Neural crest cell (in vitro differentiated cells): ENCODE data around the gene ELANE. TPM values are rescaled to one million over a fixed set of nuclear protein-coding genes. Genes with fewer than 3 reads are reported as not detected.

Experiments used
- DNase-seq: peaks from one replicate; pipeline ENCODE4 v3.0.0; 2021; ENCODE audit warnings: low read depth, mixed read lengths, low spot score
- H3K27ac Mint-ChIP-seq: one replicate; pipeline ENCODE4 v1.8.0; 2021; ENCODE audit warnings: mild to moderate bottlenecking, mixed read lengths; ENCODE audit not compliant: unreplicated experiment
- H3K27me3 Mint-ChIP-seq: 2 replicates; pipeline ENCODE4 v1.8.0; 2021; ENCODE audit warnings: low read depth, mild to moderate bottlenecking, mixed read lengths
- H3K36me3 Mint-ChIP-seq: 2 replicates; pipeline ENCODE4 v1.8.0; 2021; ENCODE audit warnings: low read depth, mild to moderate bottlenecking, mixed read lengths
- H3K4me1 Mint-ChIP-seq: 2 replicates; pipeline ENCODE4 v1.8.0; 2021; ENCODE audit warnings: mixed read lengths
- H3K4me3 Mint-ChIP-seq: one replicate; pipeline ENCODE4 v1.8.0; 2021; ENCODE audit warnings: mild to moderate bottlenecking, mixed read lengths
- H3K9me3 Mint-ChIP-seq: 2 replicates; pipeline ENCODE4 v1.8.0; 2021; ENCODE audit warnings: mixed read lengths
- CTCF ChIP-seq: fragments of 200-600 bp; sonication (generic); conservative IDR thresholded peaks from 2 replicates; pipeline ENCODE4 v1.5.0; 2021; ENCODE audit warnings: antibody characterized with exemption, mild to moderate bottlenecking
- total RNA-seq: library from RNA; stranded (reverse); gene quantifications from 2 replicates; pipeline ENCODE4 v1.2.1, GENCODE V29; 2021

The ELANE gene
- total RNA-seq, 1 donor from 2014 or later, result not detected

- Mint-ChIP-seq H3K4me3 (peak within 1 kb of the TSS; percentile 91), H3K27me3 (peaks cover 6% of the 10 kb centered on the region), H3K27ac (peak within 1 kb of the TSS; percentile 100)
Measured at GRCh38 chr19:892894-893689, 41.0 kb downstream of the ELANE start, which contains the start of the genes MED16 and RNU6-9. Gene MED16, minus strand, starts transcription at chr19:893187. Its CDS starts 2,056 bp downstream, at chr19:891131. Gene RNU6-9, plus strand, starts transcription at chr19:893484.

DNA sequence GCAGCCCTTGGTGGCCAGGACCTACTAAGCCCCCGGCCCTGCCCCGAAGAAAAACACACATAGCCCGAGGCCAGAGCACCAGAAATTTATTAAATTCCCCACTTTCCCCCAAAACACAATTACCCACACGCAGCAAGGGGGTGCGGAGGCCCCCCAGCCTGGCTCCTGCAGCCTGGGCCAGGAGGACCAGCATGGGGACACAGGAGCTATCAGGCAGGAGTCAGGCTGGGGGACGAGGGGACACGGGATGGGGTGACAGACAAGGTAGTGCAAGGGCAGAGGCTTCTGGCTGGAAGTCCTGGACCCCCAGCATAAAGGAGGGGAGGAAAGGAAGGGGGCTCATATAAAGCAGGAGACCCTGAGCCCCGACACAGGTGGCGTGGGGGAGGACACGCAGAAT lies 44.3 kb downstream of the ELANE start:
- DNase-seq, result no peak
- H3K4me1 Mint-ChIP-seq, result peaks cover 10% of the 10 kb centered on the region
- H3K27ac Mint-ChIP-seq, result no peak overlapping the region
- peak overlapping the region; percentile 38 for H3K4me3 Mint-ChIP-seq
- no peaks in the 10 kb centered on the region for H3K36me3 Mint-ChIP-seq
- H3K9me3 Mint-ChIP-seq, result no peaks in the 10 kb centered on the region
- no peak for TF ChIP-seq CTCF
- peaks cover 6% of the 10 kb centered on the region for H3K27me3 Mint-ChIP-seq

More at GRCh38 chr19:892894-893689, 41.0 kb downstream of the ELANE start, which contains the start of the genes MED16 and RNU6-9:
- Mint-ChIP-seq H3K4me1 (peaks cover 10% of the 10 kb centered on the region), H3K36me3 (no peaks in the 10 kb centered on the region), H3K9me3 (no peaks in the 10 kb centered on the region)
- TF ChIP-seq CTCF, result no peak
- DNase-seq, result peak; percentile 86

GRCh38 chr19:896999-897398 lies 44.9 kb downstream of the ELANE start:
- Mint-ChIP-seq H3K4me3 (peak overlapping the region; percentile 38), H3K36me3 (no peaks in the 10 kb centered on the region), H3K4me1 (peaks cover 10% of the 10 kb centered on the region), H3K27me3 (peaks cover 6% of the 10 kb centered on the region), H3K9me3 (no peaks in the 10 kb centered on the region), H3K27ac (no peak overlapping the region)
- no peak for TF ChIP-seq CTCF
- DNase-seq, result no peak

DNA sequence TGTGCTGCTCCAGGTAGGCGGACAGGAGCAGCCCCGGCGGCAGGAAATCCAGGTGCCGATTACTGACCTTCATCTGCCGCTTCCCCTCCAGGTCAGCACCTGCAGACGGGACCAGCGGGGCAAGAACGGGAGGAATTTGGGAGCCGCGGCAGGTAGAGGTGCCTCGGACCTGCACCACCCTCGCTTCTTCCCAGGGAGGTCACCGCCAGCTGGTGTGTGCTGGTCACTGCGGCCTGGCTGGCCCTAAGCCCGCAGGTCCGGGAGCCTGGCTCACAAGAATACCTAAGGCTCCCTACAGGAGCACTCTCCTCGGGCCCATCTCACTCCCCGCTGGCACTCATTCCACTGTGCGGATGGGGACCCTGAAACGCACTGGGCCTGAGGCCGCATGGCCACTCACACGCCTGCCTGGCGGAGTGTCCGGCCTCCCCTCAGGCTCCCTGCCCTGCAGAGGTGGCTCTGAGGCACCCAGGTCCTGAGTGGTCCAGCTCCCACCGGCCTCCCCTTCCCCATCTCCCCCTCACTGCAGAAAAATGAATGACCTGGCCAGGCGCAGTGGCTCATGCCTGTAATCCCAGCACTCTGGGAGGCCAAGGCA lies 45.4 kb downstream of the ELANE start:
- Mint-ChIP-seq H3K27me3 (peaks cover 6% of the 10 kb centered on the region), H3K36me3 (no peaks in the 10 kb centered on the region), H3K4me1 (peaks cover 10% of the 10 kb centered on the region), H3K27ac (no peak overlapping the region), H3K4me3 (no peak overlapping the region), H3K9me3 (no peaks in the 10 kb centered on the region)
- no peak for TF ChIP-seq CTCF
- DNase-seq, result no peak

GRCh38 chr19:898663-899062 lies 46.6 kb downstream of the ELANE start:
- no peaks in the 10 kb centered on the region for H3K9me3 Mint-ChIP-seq
- DNase-seq, result no peak
- no peaks in the 10 kb centered on the region for H3K36me3 Mint-ChIP-seq
- no peak overlapping the region for H3K4me3 Mint-ChIP-seq
- no peak for TF ChIP-seq CTCF
- H3K27ac Mint-ChIP-seq, result no peak overlapping the region
- no peaks in the 10 kb centered on the region for H3K27me3 Mint-ChIP-seq
- peaks cover 3% of the 10 kb centered on the region for H3K4me1 Mint-ChIP-seq
